ENCODE results near the gene HOXD4. TPM values are rescaled to one million over a fixed set of nuclear protein-coding genes. Genes with fewer than 3 reads are reported as not detected.

The HOXD4 gene
- total RNA-seq, 2 experiments from 2014 or later = not detected

DNA sequence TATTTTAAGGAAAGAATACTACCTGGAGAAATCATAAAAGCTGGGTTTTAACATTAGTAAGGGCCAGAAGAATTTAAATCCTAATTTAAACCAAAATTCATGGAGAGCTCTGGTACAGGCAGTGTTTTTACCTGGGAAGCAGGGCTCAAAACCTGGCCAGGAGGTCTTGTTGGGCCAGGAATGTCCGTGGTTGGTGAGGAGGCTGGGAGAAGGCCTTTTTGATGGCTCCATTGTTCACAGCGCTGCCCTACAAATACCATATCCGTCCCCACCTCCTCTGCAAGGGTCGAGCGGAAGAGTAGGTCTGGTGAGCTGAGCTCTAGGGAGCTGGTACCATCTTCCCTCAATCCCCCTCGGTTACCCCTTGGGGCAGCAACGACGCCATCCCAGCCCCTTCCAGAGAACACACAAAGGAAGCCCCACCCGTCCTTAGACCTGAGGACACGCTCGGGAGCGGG, 26.3 kb downstream of the HOXD4 start:
- Mint-ChIP-seq H3K4me1 (ENCODE audit: low read depth) (peaks cover 20% of the 10 kb centered on the region), H3K4me3 (no peak overlapping the region), H3K9me3 (no peaks in the 10 kb centered on the region), H3K36me3 (ENCODE audit: low read depth) (no peaks in the 10 kb centered on the region), H3K27me3 (peaks cover 96% of the 10 kb centered on the region), H3K27ac (no peak overlapping the region)
- Histone ChIP-seq H3K4me3 (ENCODE audit: low read length) (no peak overlapping the region), H3K4me1 (ENCODE audit: insufficient read depth, low read length) (peaks cover 15% of the 10 kb centered on the region), H3K9me3 (ENCODE audit: control insufficient read depth in 1 of 2, insufficient read depth in 1 of 2, low read length in 2 of 2) (peaks cover 0 to 12% of the 10 kb centered on the region in 2 experiments), H3K27ac (ENCODE audit: low read depth in 1 of 2, low read length in 2 of 2) (no peak overlapping the region), H3K27me3 (ENCODE audit: control insufficient read depth in 1 of 2, insufficient read depth in 2 of 2, low read length in 2 of 2) (peaks cover 68 to 98% of the 10 kb centered on the region in 2 experiments), H3K36me3 (ENCODE audit: insufficient read depth, low read length) (no peaks in the 10 kb centered on the region)
- POLR2A ChIA-PET = no interaction called here
- TF ChIP-seq, protein P1, sequence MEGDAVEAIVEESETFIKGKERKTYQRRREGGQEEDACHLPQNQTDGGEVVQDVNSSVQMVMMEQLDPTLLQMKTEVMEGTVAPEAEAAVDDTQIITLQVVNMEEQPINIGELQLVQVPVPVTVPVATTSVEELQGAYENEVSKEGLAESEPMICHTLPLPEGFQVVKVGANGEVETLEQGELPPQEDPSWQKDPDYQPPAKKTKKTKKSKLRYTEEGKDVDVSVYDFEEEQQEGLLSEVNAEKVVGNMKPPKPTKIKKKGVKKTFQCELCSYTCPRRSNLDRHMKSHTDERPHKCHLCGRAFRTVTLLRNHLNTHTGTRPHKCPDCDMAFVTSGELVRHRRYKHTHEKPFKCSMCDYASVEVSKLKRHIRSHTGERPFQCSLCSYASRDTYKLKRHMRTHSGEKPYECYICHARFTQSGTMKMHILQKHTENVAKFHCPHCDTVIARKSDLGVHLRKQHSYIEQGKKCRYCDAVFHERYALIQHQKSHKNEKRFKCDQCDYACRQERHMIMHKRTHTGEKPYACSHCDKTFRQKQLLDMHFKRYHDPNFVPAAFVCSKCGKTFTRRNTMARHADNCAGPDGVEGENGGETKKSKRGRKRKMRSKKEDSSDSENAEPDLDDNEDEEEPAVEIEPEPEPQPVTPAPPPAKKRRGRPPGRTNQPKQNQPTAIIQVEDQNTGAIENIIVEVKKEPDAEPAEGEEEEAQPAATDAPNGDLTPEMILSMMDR (IDR thresholded peaks at IDR 0.05) = no peak
- intact Hi-C loops (cut with DNase I, micrococcal nuclease) = loop anchor here in 1 of 2 experiments (10.0 kb wide), 1 partner anchor 53 kb away; the partner anchor contains the start of genes HOXD8 and HOXD9
- CTCF ChIA-PET = no interaction called here
- ATAC-seq (ENCODE audit: poor library complexity) (no peak), DNase-seq (no peak)

DNA sequence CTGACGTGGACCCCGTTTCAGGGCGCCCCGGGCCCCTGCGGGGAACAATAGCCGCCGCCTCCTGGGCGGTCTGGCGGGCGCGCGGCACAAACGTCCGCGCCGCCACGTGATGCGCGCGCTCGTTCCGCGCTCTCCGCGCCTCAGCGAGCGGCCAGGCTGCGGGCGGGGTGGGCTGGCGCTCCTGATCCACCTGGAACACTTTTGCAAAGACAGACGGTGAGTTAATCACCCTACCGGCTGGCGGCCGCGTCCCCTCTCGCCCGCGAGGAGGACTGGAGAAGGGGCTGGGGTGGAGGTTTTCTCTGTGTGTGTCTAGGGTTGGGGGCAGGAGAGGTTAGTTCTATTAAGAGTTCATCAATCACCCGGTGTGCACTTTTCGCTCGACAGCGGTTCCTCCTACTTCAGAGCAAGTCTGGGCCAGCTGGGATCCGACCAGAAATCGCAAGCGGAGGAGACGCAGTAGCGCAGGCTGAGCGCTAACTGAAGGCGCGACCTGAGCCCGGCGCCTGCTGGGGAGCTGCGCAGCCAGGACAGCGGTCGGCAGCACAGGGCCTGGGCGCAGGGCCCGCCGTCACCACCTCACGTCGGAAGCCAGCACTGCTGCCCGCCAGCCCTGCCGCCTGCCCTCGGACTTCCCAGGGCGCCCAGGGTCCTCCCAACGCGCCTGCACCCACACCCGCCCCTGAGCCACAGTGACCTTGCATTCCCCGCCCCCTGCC, 26.8 kb downstream of the HOXD4 start:
- Mint-ChIP-seq H3K4me1 (ENCODE audit: low read depth) (peaks cover 18% of the 10 kb centered on the region), H3K36me3 (ENCODE audit: low read depth) (no peaks in the 10 kb centered on the region), H3K4me3 (no peak overlapping the region), H3K9me3 (no peaks in the 10 kb centered on the region), H3K27ac (no peak overlapping the region), H3K27me3 (peaks cover 96% of the 10 kb centered on the region)
- ATAC-seq (ENCODE audit: poor library complexity) (no peak), DNase-seq (no peak)
- intact Hi-C loops (cut with DNase I, micrococcal nuclease) = loop anchor here in 1 of 2 experiments (10.0 kb wide), 1 partner anchor 53 kb away; the partner anchor contains the start of genes HOXD8 and HOXD9
- H3K9me3 ChIP-seq (ENCODE audit: control insufficient read depth in 1 of 2, insufficient read depth in 1 of 2, low read length in 2 of 2) = peaks cover 0 to 12% of the 10 kb centered on the region in 2 experiments
- TF ChIP-seq, protein P1 (IDR thresholded peaks at IDR 0.05) = no peak
- ChIA-PET POLR2A (no interaction called here), CTCF (no interaction called here)
- H3K27me3 ChIP-seq (ENCODE audit: control insufficient read depth in 1 of 2, insufficient read depth in 2 of 2, low read length in 2 of 2) = peaks cover 62 to 97% of the 10 kb centered on the region in 2 experiments
- peaks cover 15% of the 10 kb centered on the region for H3K4me1 ChIP-seq (ENCODE audit: insufficient read depth, low read length)
- H3K36me3 ChIP-seq (ENCODE audit: insufficient read depth, low read length) = no peaks in the 10 kb centered on the region
- H3K4me3 ChIP-seq (ENCODE audit: low read length) = no peak overlapping the region
- no peak overlapping the region for H3K27ac ChIP-seq (ENCODE audit: low read depth in 1 of 2, low read length in 2 of 2)

DNA sequence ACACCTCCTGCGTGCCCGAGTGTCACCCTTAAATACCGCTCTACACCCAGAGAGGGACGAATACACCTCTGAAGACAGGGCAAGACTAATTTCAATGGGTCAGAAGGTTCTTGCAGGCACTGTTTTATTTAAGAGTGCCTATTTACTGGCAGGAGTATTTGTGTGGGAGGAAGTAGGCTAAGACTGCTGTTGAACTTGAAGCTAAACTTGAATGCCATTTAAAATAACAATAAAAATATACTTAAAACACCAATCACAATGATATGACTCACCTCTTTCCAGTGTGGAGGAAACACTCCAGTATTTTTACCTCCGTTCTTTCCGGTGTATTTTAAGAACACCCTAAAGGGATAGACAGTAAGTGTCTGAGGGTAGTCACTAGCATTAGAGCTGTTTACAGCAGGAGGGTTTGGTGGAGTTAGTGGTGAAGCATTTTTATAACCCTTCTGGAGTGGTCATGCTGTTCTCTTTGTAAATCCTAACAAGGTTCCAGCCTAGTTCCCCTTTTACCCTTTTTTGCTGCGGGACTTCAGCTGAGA, 27.5 kb downstream of the HOXD4 start:
- DNase-seq = no peak
- H3K4me3 Mint-ChIP-seq = no peak overlapping the region
- peaks cover 0 to 12% of the 10 kb centered on the region in 2 experiments for H3K9me3 ChIP-seq (ENCODE audit: control insufficient read depth in 1 of 2, insufficient read depth in 1 of 2, low read length in 2 of 2)
- ChIA-PET CTCF (no interaction called here), POLR2A (no interaction called here)
- H3K27ac ChIP-seq (ENCODE audit: low read depth in 1 of 2, low read length in 2 of 2) = no peak overlapping the region
- no peak for ATAC-seq (ENCODE audit: poor library complexity)
- H3K27me3 Mint-ChIP-seq = peaks cover 96% of the 10 kb centered on the region
- no peak overlapping the region for H3K4me3 ChIP-seq (ENCODE audit: low read length)
- peaks cover 63 to 97% of the 10 kb centered on the region in 2 experiments for H3K27me3 ChIP-seq (ENCODE audit: control insufficient read depth in 1 of 2, insufficient read depth in 2 of 2, low read length in 2 of 2)
- peaks cover 15% of the 10 kb centered on the region for H3K4me1 ChIP-seq (ENCODE audit: insufficient read depth, low read length)
- H3K4me1 Mint-ChIP-seq (ENCODE audit: low read depth) = peaks cover 17% of the 10 kb centered on the region
- no peaks in the 10 kb centered on the region for H3K36me3 ChIP-seq (ENCODE audit: insufficient read depth, low read length)
- H3K27ac Mint-ChIP-seq = no peak overlapping the region
- TF ChIP-seq, protein P1 (IDR thresholded peaks at IDR 0.05) = no peak
- H3K36me3 Mint-ChIP-seq (ENCODE audit: low read depth) = no peaks in the 10 kb centered on the region
- intact Hi-C loops (cut with DNase I, micrococcal nuclease) = loop anchor here in 1 of 2 experiments (10.0 kb wide), 1 partner anchor 54 kb away; the partner anchor contains the start of genes HOXD8 and HOXD9
- no peaks in the 10 kb centered on the region for H3K9me3 Mint-ChIP-seq
